HG02642 (cell line): Measurements from ENCODE around the gene PPP2R5E.
"Not testable (repeated sequence)": the region's sequence is repeated elsewhere in the genome, so short reads cannot be mapped to it uniquely, and the experiment has no call there.

ENCODE experiments used
- ATAC-seq: cut with Tn5 transposase; IDR thresholded peaks from one replicate; pipeline ENCODE4 v1.9.1; 2021; ENCODE audit warnings: mild to moderate bottlenecking; ENCODE audit not compliant: unreplicated experiment, poor library complexity

Gene PPP2R5E

DNA sequence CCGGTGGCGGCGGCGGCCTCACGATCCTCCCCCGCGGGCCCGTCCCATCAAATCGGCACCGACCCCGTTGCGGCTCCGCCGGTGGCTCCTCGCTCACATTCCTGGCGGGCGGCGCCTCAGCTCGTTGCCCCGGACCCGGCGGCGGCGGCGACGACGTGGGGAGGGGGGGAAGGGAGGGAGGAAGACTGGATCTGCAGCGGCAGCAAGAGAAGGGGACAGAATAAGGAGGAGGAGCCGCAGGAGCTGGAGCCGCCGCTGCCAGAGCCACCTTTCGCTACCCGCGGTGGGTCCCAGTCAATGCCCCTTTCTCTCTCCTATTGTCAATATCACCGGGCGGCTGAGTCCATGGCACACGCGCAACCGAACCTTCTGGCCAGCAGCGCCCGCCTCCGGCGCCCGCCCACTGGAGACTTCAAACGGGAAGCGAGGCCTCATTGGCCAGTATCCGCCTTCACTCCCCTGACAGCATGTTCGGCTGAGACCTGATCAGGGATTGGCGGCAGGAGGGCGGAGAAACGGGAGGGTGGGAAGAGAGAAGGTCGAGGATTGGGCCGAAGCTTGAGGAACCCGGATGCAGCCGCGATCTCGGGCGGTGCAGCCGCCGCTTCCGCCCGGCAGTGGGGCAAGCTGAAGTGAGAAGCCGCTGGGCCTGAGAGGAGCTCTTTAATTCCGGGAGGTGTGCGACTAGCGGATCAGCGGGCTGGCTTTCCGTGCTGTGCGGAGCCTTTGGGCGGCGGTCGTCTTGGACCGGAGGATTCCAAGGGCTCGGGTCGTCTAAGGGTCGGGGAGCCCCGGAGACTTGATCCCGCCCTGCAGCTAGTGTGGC, at the start of gene PPP2R5E:
PPP2R5E (minus strand) TSS at position 378 of the 826 bp plus-strand sequence. CDS start 3,692 bp downstream, outside the sequence.
- peak; percentile 96 for ATAC-seq

DNA sequence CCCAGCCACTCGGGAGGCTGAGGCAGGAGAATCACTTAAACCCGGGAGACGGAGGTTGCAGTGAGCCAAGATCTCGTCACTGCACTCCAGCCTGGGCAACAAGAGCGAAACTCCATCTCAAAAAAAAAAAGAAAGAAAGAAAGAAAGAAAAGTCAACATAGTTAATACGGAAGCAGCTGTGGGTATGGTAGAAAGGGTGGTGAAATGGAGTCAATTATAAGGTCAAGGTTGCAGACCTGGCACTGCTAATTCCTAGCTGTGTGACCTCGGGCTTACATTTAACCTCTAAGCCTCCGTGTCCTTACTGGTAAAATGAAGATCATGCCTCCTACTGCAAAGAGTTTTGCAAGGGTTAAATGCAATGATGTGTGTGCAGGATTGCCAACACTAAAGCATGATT, 39.9 kb upstream of the PPP2R5E start:
- not testable (repeated sequence) for ATAC-seq

GRCh38 chr14:63581491-63581890, 38.3 kb upstream of the PPP2R5E start:
- no peak for ATAC-seq

GRCh38 chr14:63578300-63578699, 35.1 kb upstream of the PPP2R5E start:
- no peak for ATAC-seq

- no peak for ATAC-seq
Observed at GRCh38 chr14:63573581-63573980, 30.4 kb upstream of the PPP2R5E start.

GRCh38 chr14:63565448-63565847, 22.3 kb upstream of the PPP2R5E start:
- ATAC-seq: no peak

DNA sequence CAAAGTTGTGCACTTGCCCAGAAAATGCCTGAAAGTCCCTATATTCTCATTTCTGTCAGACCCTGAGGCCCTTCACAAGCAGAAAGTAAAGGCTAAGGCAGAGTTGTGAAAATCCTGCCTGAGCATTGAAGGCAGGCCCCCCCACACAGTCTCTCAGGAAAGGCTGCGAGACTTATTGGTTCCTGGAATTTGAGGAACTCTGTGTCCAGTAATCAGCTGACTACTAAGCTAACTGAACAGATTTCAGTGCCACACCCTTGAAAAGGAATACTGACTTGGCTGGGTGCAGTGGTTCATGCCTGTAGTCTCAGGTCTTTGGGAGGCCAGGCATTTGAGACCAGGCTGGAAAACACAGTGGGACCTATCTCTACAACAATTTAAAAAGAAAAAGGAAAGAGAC, 21.1 kb upstream of the PPP2R5E start:
- ATAC-seq: no peak

GRCh38 chr14:63563370-63564026, 20.3 kb upstream of the PPP2R5E start:
- no peak for ATAC-seq

DNA sequence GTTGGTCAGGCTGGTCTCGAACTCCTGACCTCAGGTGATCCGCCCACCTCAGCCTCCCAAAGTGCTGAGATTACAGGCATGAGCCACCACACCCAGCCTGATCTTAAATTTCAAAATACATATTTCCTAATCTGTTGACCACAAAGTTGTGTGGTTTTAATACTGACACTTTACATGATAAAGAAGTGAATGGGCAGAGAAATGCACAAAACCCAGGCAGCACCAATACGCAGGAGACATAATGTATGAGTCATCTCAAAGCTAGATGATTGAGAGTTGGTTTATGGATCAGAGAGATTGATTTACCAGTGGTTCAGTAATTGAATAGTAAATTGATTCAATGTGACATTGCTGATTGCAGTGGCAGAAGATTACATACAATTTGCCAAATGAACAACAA, 19.2 kb upstream of the PPP2R5E start:
- ATAC-seq: no peak

GRCh38 chr14:63555572-63555971, 12.4 kb upstream of the PPP2R5E start:
- ATAC-seq: no peak

- no peak for ATAC-seq
Observed at GRCh38 chr14:63551332-63551731, 8.2 kb upstream of the PPP2R5E start.

DNA sequence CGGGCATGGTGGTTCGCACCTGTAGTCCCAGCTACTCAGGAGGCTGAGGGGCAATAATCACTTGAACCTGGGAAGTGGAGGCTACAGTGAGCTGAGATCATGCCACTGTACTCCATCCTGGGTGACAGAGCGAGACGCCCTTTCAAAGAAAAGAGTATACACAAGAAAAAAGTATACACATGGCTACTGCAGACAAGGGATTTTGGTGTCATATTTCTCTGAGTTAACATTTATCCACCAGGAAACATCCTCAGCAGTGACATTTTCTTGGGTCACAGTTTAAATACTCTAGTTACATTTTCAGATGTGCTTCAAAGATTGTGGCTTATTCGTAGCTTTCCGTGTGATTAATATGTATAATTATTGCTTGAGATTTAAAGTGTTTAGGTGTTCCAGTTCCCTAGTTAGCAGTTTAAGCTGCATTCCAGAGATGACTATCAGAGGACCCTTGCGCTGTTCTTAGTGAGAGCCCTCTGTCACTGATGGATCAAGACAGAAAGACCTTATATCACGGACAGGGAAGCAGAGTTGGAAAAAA, 4.7 kb upstream of the PPP2R5E start:
- no peak for ATAC-seq

GRCh38 chr14:63545431-63545830, 2.3 kb upstream of the PPP2R5E start:
- no peak for ATAC-seq

GRCh38 chr14:63544591-63545299, 1.6 kb upstream of the PPP2R5E start:
- no peak for ATAC-seq

GRCh38 chr14:63543826-63544406, 739 bp upstream of the PPP2R5E start:
- peak; percentile 35 for ATAC-seq

DNA sequence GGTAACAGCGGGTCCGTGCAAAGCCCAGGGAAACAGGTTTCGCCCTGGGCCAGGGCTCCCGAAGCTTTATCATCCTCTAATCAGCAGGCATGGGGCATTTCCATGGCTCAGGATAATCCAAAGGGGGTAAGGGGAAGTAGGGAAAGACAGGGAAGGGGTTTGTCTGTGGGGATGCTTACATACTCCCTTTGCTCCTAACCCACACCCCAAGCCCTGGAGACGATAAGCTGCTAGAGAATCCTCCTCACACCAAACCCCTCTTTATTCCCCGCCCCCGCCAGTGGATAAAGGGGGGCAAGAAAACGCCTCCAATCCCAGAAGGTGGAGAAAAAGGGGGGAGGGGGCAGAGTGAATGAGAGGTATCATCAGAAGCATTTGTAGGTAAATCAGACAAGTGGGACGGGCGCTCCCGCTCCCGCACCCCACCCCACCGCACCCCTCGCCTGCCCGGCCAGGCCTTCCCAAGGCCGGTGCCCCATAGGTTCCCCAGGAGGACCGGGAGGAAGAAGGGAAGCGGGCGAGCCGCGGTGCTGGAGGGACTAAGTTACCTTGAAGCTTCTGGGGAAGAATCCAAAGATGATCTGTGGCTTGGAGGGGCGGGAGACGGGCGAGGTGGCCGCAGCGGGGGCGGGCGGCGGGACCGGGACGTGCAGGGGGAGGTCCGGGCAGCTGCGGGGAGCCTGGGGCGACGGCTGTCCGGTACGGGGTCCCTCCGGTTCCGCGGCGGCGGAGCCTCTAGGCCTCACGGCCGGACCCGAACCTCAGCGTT, 762 bp downstream of the PPP2R5E start:
- peak; percentile 14 for ATAC-seq

GRCh38 chr14:63535918-63536317, 7.3 kb downstream of the PPP2R5E start:
- ATAC-seq: no peak

- no peak for ATAC-seq
Observed at GRCh38 chr14:63533474-63533873, 9.7 kb downstream of the PPP2R5E start.

- ATAC-seq: no peak
Observed at GRCh38 chr14:63524537-63525155, 18.5 kb downstream of the PPP2R5E start.
